K562 (cell line): ENCODE data around the gene SIX1. TPM values are rescaled to one million over a fixed set of nuclear protein-coding genes. Genes with fewer than 3 reads are reported as not detected.

ENCODE experiments used
- ATAC-seq: fragments of 200-7000 bp; cut with Tn5 transposase; 3 replicates; pipeline ENCODE4 v1.9.1; 2020; ENCODE audit warnings: moderate library complexity
- BruUV-seq: library from RNA; stranded (reverse); fragments of 400-500 nt; replicated peaks from 2 replicates; lab custom pipeline; 2021; lab: Mats Ljungman, UMichigan
- CTCF ChIA-PET: fragments of 300-600 bp; formaldehyde crosslinking; extraction: SDS; loops from one replicate; lab custom pipeline; 2021; ENCODE audit warnings: low intra/inter-chr PET ratio; lab: Yijun Ruan, JAX
- POLR2A ChIA-PET: fragments of 300-600, 350-650 bp; sonication (Branson Sonifier 250); formaldehyde crosslinking; extraction: SDS; loops from one replicate; lab custom pipeline; 2021; ENCODE audit warnings: antibody characterized with exemption, inconsistent platforms; lab: Yijun Ruan, JAX
- DNase-seq, 4 experiments: peaks; one replicate each; pipeline versions ENCODE4 v3.0.0 to v3.0.0-alpha.2; 2011 to 2018; ENCODE audit warnings: low spot score in 3 of 4, mixed read lengths in 3 of 4; ENCODE audit errors: extremely low read depth in 1 of 4
- FAIRE-seq: peaks from 2 replicates; lab custom pipeline; 2011; peaks lifted over from hg19 to GRCh38; lab: Jason Lieb, UNC
- H2AFZ ChIP-seq: 2 replicates; pipeline ENCODE4 v1.6.0; 2011; ENCODE audit warnings: low read depth, low read length, control low read depth, inconsistent platforms
- H3K27ac ChIP-seq: fragments of 200-600 bp; 3 replicates; pipeline ENCODE4 v1.8.0; 2011; ENCODE audit warnings: low read depth, mild to moderate bottlenecking, control low read depth, inconsistent platforms, low read length, moderate library complexity, mixed read lengths; ENCODE audit errors: extremely low read depth
- H3K27me3 ChIP-seq, 2 experiments: fragments of 300-600 bp in 1 of 2; 2 replicates in 1 of 2; 3 replicates in 1 of 2; pipeline versions ENCODE4 v1.6.0 to v1.8.0; 2011; ENCODE audit warnings: inconsistent platforms in 2 of 2, low read length in 2 of 2, mild to moderate bottlenecking in 1 of 2, mixed read lengths in 1 of 2, moderate library complexity in 1 of 2; ENCODE audit not compliant: control insufficient read depth in 2 of 2, insufficient read depth in 2 of 2
- H3K36me3 ChIP-seq: fragments of 300-600 bp; 3 replicates; pipeline ENCODE4 v1.8.0; 2011; ENCODE audit warnings: mild to moderate bottlenecking, low read length, inconsistent platforms; ENCODE audit not compliant: control insufficient read depth, insufficient read depth
- H3K4me1 ChIP-seq, 2 experiments: fragments of 200-600 bp in 1 of 2; replicated peaks in 1 of 2; 2 replicates in 1 of 2; 3 replicates in 1 of 2; pipeline versions ENCODE4 v1.5.1 to v1.8.0; 2011; ENCODE audit warnings: inconsistent platforms in 2 of 2, low read length in 2 of 2, mild to moderate bottlenecking in 1 of 2, mixed read lengths in 1 of 2, moderate library complexity in 1 of 2; ENCODE audit not compliant: control insufficient read depth in 2 of 2, insufficient read depth in 2 of 2
- H3K4me2 ChIP-seq: 2 replicates; pipeline ENCODE4 v1.6.1; 2011; ENCODE audit warnings: low read length, control low read depth, inconsistent platforms, mixed read lengths; ENCODE audit not compliant: insufficient read depth
- H3K4me3 ChIP-seq: fragments of 200-600 bp; sonication (generic), shearing (Covaris generic); 2 replicates; pipeline ENCODE4 v1.5.1; 2016; ENCODE audit warnings: control low read depth, inconsistent platforms
- H3K79me2 ChIP-seq: fragments of 200-600 bp; 3 replicates; pipeline ENCODE4 v1.8.0; 2011; ENCODE audit warnings: low read length, inconsistent platforms; ENCODE audit not compliant: control insufficient read depth, insufficient read depth
- H3K9ac ChIP-seq, 2 experiments: 2 replicates each; pipeline versions ENCODE4 v1.6.0 to v1.6.1; 2011; ENCODE audit warnings: low read depth in 2 of 2, low read length in 2 of 2, control low read depth in 1 of 2, inconsistent platforms in 1 of 2, mild to moderate bottlenecking in 1 of 2, mixed read lengths in 1 of 2; ENCODE audit not compliant: insufficient read depth in 1 of 2
- H3K9me1 ChIP-seq: one replicate; pipeline ENCODE4 v1.6.0; 2011; ENCODE audit warnings: inconsistent platforms, mild to moderate bottlenecking, low read length, moderate library complexity; ENCODE audit not compliant: control insufficient read depth, insufficient read depth
- H3K9me3 ChIP-seq: replicated peaks from 2 replicates; pipeline ENCODE4 v1.5.1; 2011; ENCODE audit warnings: low read depth, low read length, inconsistent platforms; ENCODE audit not compliant: control insufficient read depth, insufficient read depth
- H4K20me1 ChIP-seq: replicated peaks from 2 replicates; pipeline ENCODE4 v1.6.1; 2011; ENCODE audit warnings: low read length, inconsistent platforms, mixed read lengths; ENCODE audit not compliant: control insufficient read depth, insufficient read depth
- CHD2 ChIP-seq: IDR thresholded peaks from 2 replicates; pipeline ENCODE4 v1.6.1; 2011; ENCODE audit warnings: low read depth, low read length
- E2F4 ChIP-seq: sonication (generic); formaldehyde crosslinking; IDR thresholded peaks from 2 replicates; pipeline ENCODE4 v1.8.0; 2022; ENCODE audit warnings: mild to moderate bottlenecking, low read depth, missing genetic modification reagents
- HNRNPH1 ChIP-seq: fragments of 200-400 bp; formaldehyde crosslinking; optimal IDR thresholded peaks from 2 replicates; pipeline ENCODE3; 2017; ENCODE audit warnings: low read depth, mild to moderate bottlenecking, low read length, moderate library complexity
- HNRNPL ChIP-seq: fragments of 200-400 bp; formaldehyde crosslinking; IDR thresholded peaks from 2 replicates; pipeline ENCODE4 v1.6.1; 2017; ENCODE audit warnings: low read depth, mild to moderate bottlenecking, low read length
- MTA2 ChIP-seq: fragments of 450-650 bp; IDR thresholded peaks from 2 replicates; pipeline ENCODE4 v1.6.1; 2016; ENCODE audit warnings: low read depth
- OTX1 ChIP-seq: fragments of 450-650 bp; formaldehyde crosslinking; IDR thresholded peaks from 2 replicates; pipeline ENCODE4 v1.4.0; 2022; ENCODE audit warnings: mild to moderate bottlenecking
- SREBF1 ChIP-seq: fragments of 150-350 bp; IDR thresholded peaks from 2 replicates; pipeline ENCODE4 v1.6.1; 2014; ENCODE audit warnings: antibody characterized with exemption, low read depth, low read length, borderline replicate concordance
- ZBTB43 ChIP-seq: sonication (generic); formaldehyde crosslinking; IDR thresholded peaks from 2 replicates; pipeline ENCODE4 v1.8.0; 2023; ENCODE audit warnings: mild to moderate bottlenecking, missing genetic modification reagents
- ZNF384 ChIP-seq: IDR thresholded peaks from 2 replicates; pipeline ENCODE4 v1.6.1; 2012; ENCODE audit warnings: low read depth, low read length, improper control_type of control experiment
- ZNF512 ChIP-seq: IDR thresholded peaks from 2 replicates; pipeline ENCODE4 v1.6.1; 2016; ENCODE audit warnings: missing genetic modification characterization, missing compliant biosample characterization
- WGBS: fragments of 100-300 bp; shearing (Covaris generic); methylation state at CpG from one replicate; pipeline ENCODE4 v1.1.6; 2016; ENCODE audit warnings: low coverage, mixed read lengths; ENCODE audit not compliant: insufficient coverage; ENCODE audit errors: missing lambda C conversion rate; 5-methylcytosine and 5-hydroxymethylcytosine counted together
- in situ Hi-C: fragments of 300-500 bp; cut with MboI; formaldehyde crosslinking; loops from 4 replicates; pipeline ENCODE4 v1.15.0; 2018; ENCODE audit warnings: inconsistent platforms, mixed read lengths
- intact Hi-C: fragments of 100-400 bp; cut with micrococcal nuclease; formaldehyde crosslinking; loops from 2 replicates; pipeline ENCODE4 v1.14.2; 2022
- polyA plus RNA-seq, 8 experiments: library from polyadenylated mRNA; depleted of rRNA in 4 of 8; stranded (reverse) in 5 of 8; unstranded in 3 of 8; fragments of >200 nt; fragmentation: Nextera tagmentation in 2 of 8; fragmentation: Illumina TruSeq in 1 of 8; extraction: Ambion mirVana in 2 of 8; extraction: Trizol in 1 of 8; gene quantifications; 2 replicates each; pipeline versions ENCODE4 v1.2.1 to v1.2.3, GENCODE V29; 2011 to 2014; ENCODE audit warnings: inconsistent platforms in 1 of 8, missing spikeins in 1 of 8
- total RNA-seq, 7 experiments: library from RNA; depleted of rRNA in 6 of 7; stranded (reverse); fragments of >200 nt in 6 of 7; fragmentation: Illumina TruSeq in 2 of 7; extraction: Trizol in 2 of 7; gene quantifications; 2 replicates each; pipeline versions ENCODE4 v1.2.1 to v1.2.3, GENCODE V29; 2011 to 2021; ENCODE audit warnings: low replicate concordance in 1 of 7
- TF ChIP-seq, protein P1 (sequence below): fragments of 250-450 bp; sonication (Bioruptor Pico); IDR thresholded peaks from 2 replicates; pipeline ENCODE4 v1.9.0; 2021; ENCODE audit warnings: mild to moderate bottlenecking, inconsistent platforms
- TF ChIP-seq, protein P2 (sequence below): IDR thresholded peaks from 2 replicates; pipeline ENCODE4 v1.6.1; 2014; ENCODE audit warnings: antibody characterized with exemption

The SIX1 gene
- total and polyA plus RNA-seq, 9 of the 15 experiments (the other 6 are each of a cell fraction or from before 2014, with no cell fraction given): 0.27 to 0.80 (median 0.45) TPM

DNA sequence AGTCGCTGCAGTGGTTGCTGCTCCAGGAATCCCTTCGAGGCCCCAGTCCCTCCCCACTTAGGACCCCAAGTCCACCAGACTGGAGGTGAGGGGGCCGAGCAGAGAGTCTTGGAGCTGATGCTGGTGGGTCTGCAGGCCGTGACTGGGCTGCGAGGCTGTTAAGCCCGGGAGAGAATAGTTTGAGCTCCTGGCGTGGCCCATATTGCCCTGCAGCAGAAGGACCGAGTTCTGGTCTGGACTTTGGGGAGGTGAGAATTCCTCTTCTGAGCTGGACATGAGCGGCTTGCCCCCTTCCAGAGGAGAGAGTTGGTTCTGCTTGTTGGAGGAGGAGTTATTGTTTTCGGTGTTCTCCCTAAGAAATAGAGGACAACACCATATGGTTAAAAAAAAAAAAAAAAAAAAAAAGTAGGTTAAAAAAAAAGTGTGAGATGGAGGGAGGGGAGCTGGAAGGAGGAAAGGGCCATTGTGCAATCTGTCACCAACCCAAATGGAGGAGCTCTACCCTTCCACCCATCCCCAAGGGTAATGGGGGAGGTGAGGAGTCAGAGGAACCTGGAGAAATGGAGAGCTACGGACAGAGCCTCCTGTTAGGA, 3.0 kb downstream of the SIX1 start (continued):
- TF ChIP-seq SREBF1: no peak

DNA sequence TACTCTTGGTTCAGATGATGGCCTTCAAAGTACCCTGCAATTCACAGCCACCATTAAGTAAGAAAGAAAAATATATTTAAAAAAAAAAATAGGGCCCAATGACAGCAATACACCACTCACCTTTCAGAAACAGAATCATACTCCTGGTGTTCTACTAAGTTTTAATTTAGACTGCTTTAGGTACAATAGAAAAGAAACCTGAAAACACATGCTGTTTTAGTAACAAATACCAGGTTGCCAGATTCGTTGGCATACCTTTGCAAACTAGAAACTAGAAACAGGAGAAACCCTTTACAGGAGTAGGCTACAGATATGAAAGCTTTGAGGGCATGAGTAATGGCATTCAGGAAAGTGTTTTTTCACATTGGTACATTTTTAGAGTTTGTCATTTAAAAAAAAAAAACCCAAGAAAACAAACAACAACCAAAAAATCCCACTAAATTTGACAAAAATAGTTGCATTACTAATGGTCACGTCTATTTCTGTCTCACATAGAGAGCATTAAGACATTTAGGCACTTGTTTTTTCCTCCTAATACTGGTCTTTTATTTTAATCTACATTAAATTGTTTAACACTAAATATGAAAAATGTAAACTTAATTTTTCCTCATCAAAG, 4.0 kb downstream of the SIX1 start:
- Histone ChIP-seq H3K36me3 (no peaks in the 10 kb centered on the region), H3K4me1 (peaks cover 0 to 19% of the 10 kb centered on the region in 2 experiments; a peak in 2 of 5 replicates), H3K9ac (no peak overlapping the region), H3K9me3 (no peaks in the 10 kb centered on the region), H4K20me1 (no peaks in the 10 kb centered on the region), H2AFZ (no peak overlapping the region), H3K27me3 (peaks cover 0 to 7% of the 10 kb centered on the region in 2 experiments; a peak in 1 of 5 replicates), H3K4me3 (no peak overlapping the region), H3K79me2 (no peaks in the 10 kb centered on the region), H3K27ac (no peak overlapping the region), H3K9me1 (no peaks in the 10 kb centered on the region), H3K4me2 (no peak overlapping the region)
- POLR2A ChIA-PET: interaction anchor here (1.1 kb wide), 1 partner anchor 335 kb away, joined by 3 read pairs; the partner anchor contains the start of genes SLC38A6 and TRMT5
- DNase-seq (no peak), FAIRE-seq (no peak), ATAC-seq (no peak)
- intact Hi-C loops: no loop called here
- CTCF ChIA-PET: no interaction called here
- no TSS peak for BruUV-seq
- WGBS: 23% methylated on average over 2 of the region's 2 CpGs
- in situ Hi-C loops: no loop called here
- TF ChIP-seq ZBTB43 (CRISPR knock-in tag) (no peak), ZNF512 (tag) (no peak), HNRNPH1 (no peak), ZNF384 (no peak), E2F4 (CRISPR knock-in tag) (no peak), HNRNPL (no peak), MTA2 (no peak), CHD2 (no peak), OTX1 (CRISPR knock-in tag) (no peak)
- TF ChIP-seq, protein P1, sequence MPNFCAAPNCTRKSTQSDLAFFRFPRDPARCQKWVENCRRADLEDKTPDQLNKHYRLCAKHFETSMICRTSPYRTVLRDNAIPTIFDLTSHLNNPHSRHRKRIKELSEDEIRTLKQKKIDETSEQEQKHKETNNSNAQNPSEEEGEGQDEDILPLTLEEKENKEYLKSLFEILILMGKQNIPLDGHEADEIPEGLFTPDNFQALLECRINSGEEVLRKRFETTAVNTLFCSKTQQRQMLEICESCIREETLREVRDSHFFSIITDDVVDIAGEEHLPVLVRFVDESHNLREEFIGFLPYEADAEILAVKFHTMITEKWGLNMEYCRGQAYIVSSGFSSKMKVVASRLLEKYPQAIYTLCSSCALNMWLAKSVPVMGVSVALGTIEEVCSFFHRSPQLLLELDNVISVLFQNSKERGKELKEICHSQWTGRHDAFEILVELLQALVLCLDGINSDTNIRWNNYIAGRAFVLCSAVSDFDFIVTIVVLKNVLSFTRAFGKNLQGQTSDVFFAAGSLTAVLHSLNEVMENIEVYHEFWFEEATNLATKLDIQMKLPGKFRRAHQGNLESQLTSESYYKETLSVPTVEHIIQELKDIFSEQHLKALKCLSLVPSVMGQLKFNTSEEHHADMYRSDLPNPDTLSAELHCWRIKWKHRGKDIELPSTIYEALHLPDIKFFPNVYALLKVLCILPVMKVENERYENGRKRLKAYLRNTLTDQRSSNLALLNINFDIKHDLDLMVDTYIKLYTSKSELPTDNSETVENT (CRISPR knock-in tag): no peak
- TF ChIP-seq, protein P2, sequence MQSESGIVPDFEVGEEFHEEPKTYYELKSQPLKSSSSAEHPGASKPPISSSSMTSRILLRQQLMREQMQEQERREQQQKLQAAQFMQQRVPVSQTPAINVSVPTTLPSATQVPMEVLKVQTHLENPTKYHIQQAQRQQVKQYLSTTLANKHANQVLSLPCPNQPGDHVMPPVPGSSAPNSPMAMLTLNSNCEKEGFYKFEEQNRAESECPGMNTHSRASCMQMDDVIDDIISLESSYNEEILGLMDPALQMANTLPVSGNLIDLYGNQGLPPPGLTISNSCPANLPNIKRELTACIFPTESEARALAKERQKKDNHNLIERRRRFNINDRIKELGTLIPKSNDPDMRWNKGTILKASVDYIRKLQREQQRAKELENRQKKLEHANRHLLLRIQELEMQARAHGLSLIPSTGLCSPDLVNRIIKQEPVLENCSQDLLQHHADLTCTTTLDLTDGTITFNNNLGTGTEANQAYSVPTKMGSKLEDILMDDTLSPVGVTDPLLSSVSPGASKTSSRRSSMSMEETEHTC: no peak
